Karpas-422 (cell line): ENCODE results near the gene ART1. TPM values are rescaled to one million over a fixed set of nuclear protein-coding genes. Genes with fewer than 3 reads are reported as not detected.
"Not testable (repeated sequence)": the region's sequence is repeated elsewhere in the genome, so short reads cannot be mapped to it uniquely, and the experiment has no call there.

Experiments used
- DNase-seq: peaks from one replicate; pipeline ENCODE4 v3.0.0-alpha.2; 2015
- H2AFZ ChIP-seq: fragments of 200-600 bp; sonication (generic); 2 replicates; pipeline ENCODE4 v1.6.1; 2014; ENCODE audit warnings: antibody characterized with exemption, low read length, mixed read lengths
- H3K27ac ChIP-seq: fragments of 200-600 bp; sonication (generic); 2 replicates; pipeline ENCODE4 v1.5.1; 2014; ENCODE audit warnings: mild to moderate bottlenecking, low read length, moderate library complexity
- H3K27me3 ChIP-seq: fragments of 200-600 bp; sonication (generic); 2 replicates; pipeline ENCODE4 v1.6.1; 2014; ENCODE audit warnings: low read length, mixed read lengths
- H3K36me3 ChIP-seq: fragments of 200-600 bp; sonication (generic); 2 replicates; pipeline ENCODE4 v1.6.1; 2014; ENCODE audit warnings: low read length, mixed read lengths; ENCODE audit not compliant: insufficient read depth
- H3K4me1 ChIP-seq: fragments of 200-600 bp; sonication (generic); 2 replicates; pipeline ENCODE4 v1.6.1; 2014; ENCODE audit warnings: mild to moderate bottlenecking, low read length, mixed read lengths
- H3K4me2 ChIP-seq: fragments of 200-600 bp; sonication (generic); 2 replicates; pipeline ENCODE4 v1.6.1; 2014; ENCODE audit warnings: low read length, low read depth, mild to moderate bottlenecking; ENCODE audit not compliant: poor library complexity, severe bottlenecking
- H3K4me3 ChIP-seq: fragments of 200-600 bp; sonication (generic); 2 replicates; pipeline ENCODE4 v1.5.1; 2014; ENCODE audit warnings: mild to moderate bottlenecking, antibody characterized with exemption, low read length, mixed read lengths
- H3K79me2 ChIP-seq: fragments of 200-600 bp; sonication (generic); 2 replicates; pipeline ENCODE4 v1.6.1; 2014; ENCODE audit warnings: mild to moderate bottlenecking, low read length, mixed read lengths
- H3K9ac ChIP-seq: fragments of 200-600 bp; sonication (generic); 2 replicates; pipeline ENCODE4 v1.6.0; 2014; ENCODE audit warnings: low read length
- H3K9me2 ChIP-seq: fragments of 200-600 bp; sonication (generic), shearing (Covaris generic); replicated peaks from 2 replicates; pipeline ENCODE4 v1.6.0; 2014; ENCODE audit warnings: mild to moderate bottlenecking, low read length, moderate library complexity; ENCODE audit not compliant: insufficient read depth
- H3K9me3 ChIP-seq: fragments of 300-700, 200-600 bp; sonication (generic); 2 replicates; pipeline ENCODE4 v1.6.1; 2014; ENCODE audit warnings: low read length, mixed read lengths
- H4K20me1 ChIP-seq: fragments of 200-600 bp; sonication (generic); 2 replicates; pipeline ENCODE4 v1.6.1; 2014; ENCODE audit warnings: mild to moderate bottlenecking, antibody characterized with exemption, low read length, low read depth; ENCODE audit not compliant: insufficient read depth
- total RNA-seq: library from RNA; depleted of rRNA; stranded (reverse); fragments of >200 nt; shearing (Covaris generic); gene quantifications from 2 replicates; pipeline ENCODE4 v1.2.3, GENCODE V29; 2014; ENCODE audit warnings: low replicate concordance

ART1 gene
- total RNA-seq, 1 experiment from 2014 or later = not detected

DNA sequence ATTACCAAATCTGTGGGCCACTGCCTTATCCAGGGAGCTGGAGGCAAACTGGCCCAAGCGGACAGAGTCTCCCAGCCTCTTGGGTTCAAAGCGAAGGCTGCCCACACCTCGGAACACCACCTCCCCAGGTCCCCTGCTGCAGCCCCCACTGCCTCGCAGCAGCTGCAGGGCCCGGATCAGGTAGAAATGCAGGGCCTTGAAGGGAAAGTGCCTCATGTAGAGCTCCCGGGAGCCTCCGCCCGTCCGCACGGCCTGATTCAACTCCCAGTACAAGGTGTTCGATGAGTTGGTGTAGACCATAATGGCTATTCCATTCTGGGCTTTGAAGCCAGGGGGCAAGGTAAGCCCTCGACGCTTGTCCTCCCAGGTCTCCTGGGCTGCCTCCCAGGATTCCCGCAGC lies 5.1 kb upstream of the ART1 start:
- no peaks in the 10 kb centered on the region for H3K79me2 ChIP-seq
- no peaks in the 10 kb centered on the region for H3K36me3 ChIP-seq
- peak; percentile 17 for DNase-seq
- H3K4me1 ChIP-seq = no peaks in the 10 kb centered on the region
- no peaks in the 10 kb centered on the region for H3K9me2 ChIP-seq
- H4K20me1 ChIP-seq = no peaks in the 10 kb centered on the region
- H3K9ac ChIP-seq = no peak overlapping the region
- no peaks in the 10 kb centered on the region for H3K27me3 ChIP-seq
- no peaks in the 10 kb centered on the region for H3K9me3 ChIP-seq
- H2AFZ ChIP-seq = no peak overlapping the region
- H3K4me3 ChIP-seq = no peak overlapping the region
- H3K4me2 ChIP-seq = no peak overlapping the region
- no peak overlapping the region for H3K27ac ChIP-seq

DNA sequence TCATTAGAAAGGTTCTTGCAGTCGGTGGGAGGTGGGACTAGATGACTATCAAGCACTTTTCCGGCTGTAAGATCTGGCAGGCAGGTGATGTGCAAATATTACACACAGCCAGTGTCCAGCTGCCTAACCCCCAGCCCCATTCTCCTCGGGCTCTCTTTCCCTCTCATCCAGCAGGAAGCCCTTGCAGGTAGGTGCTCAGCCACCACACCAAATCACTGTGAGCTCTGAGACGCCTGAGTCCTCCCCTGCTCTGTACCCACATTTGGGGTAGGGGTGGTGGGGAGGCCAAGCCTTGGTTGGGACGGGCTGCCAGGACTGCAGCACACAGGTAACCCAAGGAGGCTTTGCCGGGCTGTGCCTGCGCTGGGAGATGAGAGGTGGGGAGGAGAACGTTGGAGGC lies 3.7 kb upstream of the ART1 start:
- no peaks in the 10 kb centered on the region for H3K4me1 ChIP-seq
- H3K79me2 ChIP-seq = no peaks in the 10 kb centered on the region
- no peak overlapping the region for H3K4me3 ChIP-seq
- no peak for DNase-seq
- H3K27me3 ChIP-seq = no peaks in the 10 kb centered on the region
- no peak overlapping the region for H3K27ac ChIP-seq
- no peaks in the 10 kb centered on the region for H3K9me2 ChIP-seq
- H3K36me3 ChIP-seq = no peaks in the 10 kb centered on the region
- H3K4me2 ChIP-seq = no peak overlapping the region
- H3K9ac ChIP-seq = no peak overlapping the region
- no peaks in the 10 kb centered on the region for H4K20me1 ChIP-seq
- H3K9me3 ChIP-seq = no peaks in the 10 kb centered on the region
- no peak overlapping the region for H2AFZ ChIP-seq

DNA sequence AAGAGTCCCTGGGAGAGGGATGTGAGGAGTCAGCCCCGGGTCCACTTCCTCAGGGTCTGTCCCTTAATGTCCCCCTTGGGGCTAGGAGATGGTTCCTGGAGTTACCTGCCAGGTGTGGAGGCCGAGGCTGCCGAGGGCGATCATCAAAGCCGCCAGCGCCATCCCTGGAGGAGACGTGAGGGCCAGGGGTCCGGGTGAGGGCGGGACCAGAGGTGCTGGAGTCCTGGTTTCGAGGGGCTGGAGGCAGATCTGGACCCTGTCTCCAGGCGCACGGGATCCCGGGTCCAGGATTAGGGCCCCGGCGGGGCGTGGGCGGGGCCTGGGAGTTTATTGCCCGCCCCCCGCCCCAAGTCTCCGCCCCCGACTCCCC lies 3.2 kb upstream of the ART1 start, which contains the start of gene ART5:
Gene ART5 (minus strand): TSS at position 292 of the 370 bp plus-strand sequence. CDS start 130 bp downstream, at position 162.
- Histone ChIP-seq H2AFZ (no peak within 1 kb of the TSS), H3K79me2 (no peaks in the 10 kb centered on the region), H3K4me2 (no peak within 1 kb of the TSS), H3K36me3 (no peaks in the 10 kb centered on the region), H3K4me3 (no peak within 1 kb of the TSS), H3K9me3 (no peaks in the 10 kb centered on the region), H3K27ac (no peak within 1 kb of the TSS), H3K27me3 (no peaks in the 10 kb centered on the region), H4K20me1 (no peaks in the 10 kb centered on the region), H3K9ac (no peak within 1 kb of the TSS), H3K9me2 (no peaks in the 10 kb centered on the region), H3K4me1 (no peaks in the 10 kb centered on the region)
- peak; percentile 12 for DNase-seq

- no peak overlapping the region for H3K4me2 ChIP-seq
- H3K36me3 ChIP-seq = no peaks in the 10 kb centered on the region
- no peak overlapping the region for H3K9ac ChIP-seq
- H4K20me1 ChIP-seq = no peaks in the 10 kb centered on the region
- H3K79me2 ChIP-seq = no peaks in the 10 kb centered on the region
- H3K9me3 ChIP-seq = no peaks in the 10 kb centered on the region
- DNase-seq = peak; percentile 29
- no peaks in the 10 kb centered on the region for H3K4me1 ChIP-seq
- no peaks in the 10 kb centered on the region for H3K9me2 ChIP-seq
- no peak overlapping the region for H3K27ac ChIP-seq
- H3K4me3 ChIP-seq = no peak overlapping the region
- no peak overlapping the region for H2AFZ ChIP-seq
- no peaks in the 10 kb centered on the region for H3K27me3 ChIP-seq
These were observed 2.6 kb upstream of the ART1 start for GRCh38 chr11:3642071-3642951.

GRCh38 chr11:3643102-3643546 lies 1.8 kb upstream of the ART1 start:
- H3K27me3 ChIP-seq, H3K4me1 ChIP-seq, H4K20me1 ChIP-seq, H3K27ac ChIP-seq, H3K79me2 ChIP-seq, H3K9me2 ChIP-seq, H2AFZ ChIP-seq, H3K9ac ChIP-seq, H3K4me3 ChIP-seq, H3K9me3 ChIP-seq, H3K4me2 ChIP-seq, H3K36me3 ChIP-seq, DNase-seq: not testable (repeated sequence)

GRCh38 chr11:3645552-3645951 lies 624 bp downstream of the ART1 start:
- Histone ChIP-seq H3K27me3 (no peaks in the 10 kb centered on the region), H3K79me2 (no peaks in the 10 kb centered on the region), H3K4me1 (no peaks in the 10 kb centered on the region), H3K9ac (no peak overlapping the region), H3K27ac (no peak overlapping the region), H3K4me2 (no peak overlapping the region), H3K4me3 (no peak overlapping the region), H3K9me2 (no peaks in the 10 kb centered on the region), H3K36me3 (no peaks in the 10 kb centered on the region), H3K9me3 (no peaks in the 10 kb centered on the region), H2AFZ (no peak overlapping the region), H4K20me1 (no peaks in the 10 kb centered on the region)
- DNase-seq = peak; percentile 21

GRCh38 chr11:3648843-3649242 lies 3.9 kb downstream of the ART1 start:
- H3K79me2 ChIP-seq, H3K27me3 ChIP-seq: not testable (repeated sequence)

DNA sequence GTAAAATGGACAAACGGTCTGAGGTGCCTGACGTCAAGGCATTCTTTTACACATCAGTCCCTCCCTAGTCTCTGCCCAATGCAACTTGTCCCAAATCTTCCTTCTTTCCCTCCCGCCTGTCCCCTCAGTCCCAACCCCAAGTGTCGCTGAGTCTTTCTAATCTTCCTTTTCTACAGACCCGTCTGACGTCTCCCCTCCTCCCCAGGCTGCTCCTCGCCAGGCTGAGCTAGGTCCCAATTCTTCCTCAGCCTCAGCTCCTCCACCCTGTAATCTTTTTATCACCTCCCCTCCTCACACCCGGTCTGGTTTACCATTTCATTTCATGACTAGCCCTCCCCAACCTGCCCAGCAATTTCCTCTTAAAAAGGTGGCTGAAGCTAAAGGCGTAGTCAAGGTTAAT lies 4.4 kb downstream of the ART1 start:
- H3K4me1 ChIP-seq, H4K20me1 ChIP-seq, H3K4me3 ChIP-seq, H3K9me3 ChIP-seq, H3K9me2 ChIP-seq, H2AFZ ChIP-seq, H3K36me3 ChIP-seq, H3K27ac ChIP-seq, H3K27me3 ChIP-seq, H3K79me2 ChIP-seq, H3K4me2 ChIP-seq, DNase-seq, H3K9ac ChIP-seq: not testable (repeated sequence)

More at GRCh38 chr11:3648843-3649242, 3.9 kb downstream of the ART1 start:
- H3K4me3 ChIP-seq, H3K4me2 ChIP-seq, H3K9me3 ChIP-seq, H4K20me1 ChIP-seq, DNase-seq, H2AFZ ChIP-seq, H3K9ac ChIP-seq, H3K4me1 ChIP-seq, H3K9me2 ChIP-seq, H3K27ac ChIP-seq, H3K36me3 ChIP-seq: not testable (repeated sequence)
